Sigmoid colon (tissue), 7 donors: ENCODE results near the gene LMF1. TPM values are rescaled to one million over a fixed set of nuclear protein-coding genes. Genes with fewer than 3 reads are reported as not detected.
A peak's percentile ranks its signal among the peaks of the same experiment; 100 is the strongest.

Source experiments
- DNase-seq: peaks from one replicate; pipeline ENCODE4 v3.0.0-alpha.2; 2019
- H3K27ac ChIP-seq, 4 donors: fragments of 200-600 bp; sonication (generic); one replicate each; pipeline ENCODE4 v1.5.1; 2016 to 2019; ENCODE audit warnings: mild to moderate bottlenecking in 1 of 4
- H3K27me3 ChIP-seq, 3 donors: fragments of 200-600 bp; sonication (generic); one replicate each; pipeline ENCODE4 v1.5.1; 2019; ENCODE audit warnings: mild to moderate bottlenecking in 1 of 3
- H3K36me3 ChIP-seq, 4 donors: fragments of 200-600 bp; sonication (generic); one replicate each; pipeline ENCODE4 v1.5.1; 2016 to 2019
- H3K4me1 ChIP-seq, 4 donors: fragments of 200-600 bp; sonication (generic); one replicate each; pipeline ENCODE4 v1.5.1; 2017 to 2019
- H3K4me3 ChIP-seq, 4 donors: fragments of 200-600 bp; sonication (generic); one replicate each; pipeline ENCODE4 v1.5.1; 2017 to 2019; ENCODE audit warnings: mild to moderate bottlenecking in 2 of 4, moderate library complexity in 1 of 4
- H3K9me3 ChIP-seq, 4 donors: fragments of 200-600 bp in 3 of 4; sonication (generic) in 3 of 4; one replicate each; pipeline versions ENCODE4 v1.5.1 to v1.6.1; 2013 to 2019
- CTCF ChIP-seq, 4 experiments: fragments of 450-650 bp in 3 of 4; fragments of 200-600 bp in 1 of 4; IDR thresholded peaks; one replicate each; pipeline ENCODE4 v1.5.1; 2016 to 2019; ENCODE audit warnings: antibody characterized with exemption in 4 of 4, mild to moderate bottlenecking in 3 of 4, moderate library complexity in 2 of 4
- EP300 ChIP-seq, 4 donors: sonication (generic); formaldehyde crosslinking; IDR thresholded peaks; one replicate each; pipeline ENCODE4 v1.6.1; 2017; ENCODE audit warnings: antibody characterized with exemption in 4 of 4
- POLR2A ChIP-seq, 2 donors: fragments of 450-650 bp; IDR thresholded peaks; one replicate each; pipeline ENCODE4 v1.6.1; 2016; ENCODE audit warnings: antibody characterized with exemption in 2 of 2, mild to moderate bottlenecking in 2 of 2, moderate library complexity in 2 of 2
- POLR2AphosphoS5 ChIP-seq, 4 donors: sonication (generic); formaldehyde crosslinking; IDR thresholded peaks; one replicate each; pipeline ENCODE4 v1.6.1; 2017; ENCODE audit warnings: antibody characterized with exemption in 4 of 4
- WGBS, 2 donors: extraction: QIAGEN DNeasy Blood & Tissue Kit; methylation state at CpG; one replicate each; pipeline ENCODE4 v1.1.7; 2013; 5-methylcytosine and 5-hydroxymethylcytosine counted together
- intact Hi-C: fragments of 100-400 bp; cut with DNase I; formaldehyde crosslinking; loops from one replicate; pipeline ENCODE4 v1.15.1; 2023
- polyA plus RNA-seq, 3 donors: library from polyadenylated mRNA; stranded (reverse); fragments of 200-250 nt; gene quantifications; one replicate each; pipeline ENCODE4 v1.2.3, GENCODE V29; 2013
- total RNA-seq, 4 donors: library from RNA; depleted of rRNA; stranded (reverse); fragments of >200 nt; gene quantifications; one replicate each; pipeline ENCODE4 v1.1.0, GENCODE V29; 2016
- donor health status: healthy with polysubstance abuse.
- donor health status: Bipolar disorder and iron deficiency.
- donor health status: healthy.

Gene LMF1
- total and polyA plus RNA-seq, 7 donors: 1.2 to 34.1 (median 19.9) TPM

- Histone ChIP-seq H3K4me3 (no peak overlapping the region), H3K4me1 (peaks cover 0 to 15% (median 10%) of the 10 kb centered on the region in 4 donors), H3K27ac (no peak overlapping the region), H3K27me3 (no peaks in the 10 kb centered on the region), H3K36me3 (peaks cover 0 to 5% (median 3%) of the 10 kb centered on the region in 4 donors), H3K9me3 (no peaks in the 10 kb centered on the region)
- WGBS, 2 donors: 95 to 96% methylated on average over 19 of the region's 19 CpGs
- no peak for TF ChIP-seq EP300 (IDR thresholded peaks at IDR 0.05)
- no peak for TF ChIP-seq POLR2A (IDR thresholded peaks at IDR 0.05)
- no peak for TF ChIP-seq CTCF (IDR thresholded peaks at IDR 0.05)
- TF ChIP-seq POLR2AphosphoS5 (IDR thresholded peaks at IDR 0.05): no peak
- intact Hi-C loops: no loop called here
- no peak for DNase-seq
Measured at GRCh38 chr16:915546-915945, 55.2 kb downstream of the LMF1 start.

- H3K9me3 ChIP-seq: no peaks in the 10 kb centered on the region
- no peak overlapping the region for H3K27ac ChIP-seq
- peaks cover 0 to 15% (median 13%) of the 10 kb centered on the region in 4 donors for H3K36me3 ChIP-seq
- TF ChIP-seq EP300 (IDR thresholded peaks at IDR 0.05) (no peak), CTCF (IDR thresholded peaks at IDR 0.05) (no peak), POLR2AphosphoS5 (IDR thresholded peaks at IDR 0.05) (no peak), POLR2A (IDR thresholded peaks at IDR 0.05) (no peak)
- DNase-seq: no peak
- intact Hi-C loops: no loop called here
- 81 to 89% methylated on average over 4 of the region's 4 CpGs for WGBS, 2 donors
- no peaks in the 10 kb centered on the region for H3K27me3 ChIP-seq
- H3K4me1 ChIP-seq: peaks cover 0 to 4% (median 0%) of the 10 kb centered on the region in 4 donors
- no peak overlapping the region for H3K4me3 ChIP-seq
Measured at GRCh38 chr16:914440-914839, 56.3 kb downstream of the LMF1 start.

- Histone ChIP-seq H3K9me3 (no peaks in the 10 kb centered on the region), H3K27ac (peak overlapping the region in 1 of 4 donors; percentile 25), H3K4me1 (no peaks in the 10 kb centered on the region), H3K4me3 (no peak overlapping the region), H3K27me3 (no peaks in the 10 kb centered on the region), H3K36me3 (peaks cover 0 to 20% (median 13%) of the 10 kb centered on the region in 4 donors)
- no peak for DNase-seq
- no peak for TF ChIP-seq POLR2A (IDR thresholded peaks at IDR 0.05)
- TF ChIP-seq POLR2AphosphoS5 (IDR thresholded peaks at IDR 0.05): no peak
- TF ChIP-seq EP300 (IDR thresholded peaks at IDR 0.05): no peak
- no peak for TF ChIP-seq CTCF (IDR thresholded peaks at IDR 0.05)
- WGBS, 2 donors: 95 to 96% methylated on average over 26 of the region's 26 CpGs
- intact Hi-C loops: no loop called here
Measured at GRCh38 chr16:913817-914439, 56.9 kb downstream of the LMF1 start.

- H3K4me3 ChIP-seq: no peak overlapping the region
- no peaks in the 10 kb centered on the region for H3K9me3 ChIP-seq
- TF ChIP-seq POLR2A (IDR thresholded peaks at IDR 0.05) (no peak), EP300 (IDR thresholded peaks at IDR 0.05) (peak in 1 of 4 donors; percentile 29), POLR2AphosphoS5 (IDR thresholded peaks at IDR 0.05) (peak in 1 of 4 donors; percentile 41)
- no peaks in the 10 kb centered on the region for H3K4me1 ChIP-seq
- H3K27me3 ChIP-seq: no peaks in the 10 kb centered on the region
- WGBS, 2 donors: 77 to 84% methylated on average over 56 of the region's 56 CpGs
- no peak for DNase-seq
- intact Hi-C loops: no loop called here
- H3K36me3 ChIP-seq: peaks cover 0 to 27% (median 13%) of the 10 kb centered on the region in 4 donors
- H3K27ac ChIP-seq: peak overlapping the region in 2 of 4 donors; percentile 1 to 25
Measured at GRCh38 chr16:912684-913613, 57.8 kb downstream of the LMF1 start.

- no peaks in the 10 kb centered on the region for H3K27me3 ChIP-seq
- TF ChIP-seq CTCF (IDR thresholded peaks at IDR 0.05): no peak
- no peak for TF ChIP-seq EP300 (IDR thresholded peaks at IDR 0.05)
- no peak for TF ChIP-seq POLR2AphosphoS5 (IDR thresholded peaks at IDR 0.05)
- H3K27ac ChIP-seq: peak overlapping the region in 2 of 4 donors; percentile 1 to 17
- DNase-seq: no peak
- intact Hi-C loops: no loop called here
- no peak overlapping the region for H3K4me3 ChIP-seq
- H3K36me3 ChIP-seq: peaks cover 0 to 33% (median 13%) of the 10 kb centered on the region in 4 donors
- no peaks in the 10 kb centered on the region for H3K4me1 ChIP-seq
- peaks cover 0 to 2% (median 0%) of the 10 kb centered on the region in 4 donors for H3K9me3 ChIP-seq
- WGBS, 2 donors: 94% methylated on average over 19 of the region's 19 CpGs
Measured at GRCh38 chr16:912322-912683, 58.5 kb downstream of the LMF1 start.
